ENCODE measurements around the gene VDAC2.

Gene VDAC2

GRCh38 chr10:75223507-75223906 is 12.9 kb downstream of the VDAC2 start:
- no peak overlapping the region for H3K4me3 ChIP-seq (ENCODE audit: low read depth in 1 of 2, low read length in 1 of 2)
- TF ChIP-seq, protein P1, sequence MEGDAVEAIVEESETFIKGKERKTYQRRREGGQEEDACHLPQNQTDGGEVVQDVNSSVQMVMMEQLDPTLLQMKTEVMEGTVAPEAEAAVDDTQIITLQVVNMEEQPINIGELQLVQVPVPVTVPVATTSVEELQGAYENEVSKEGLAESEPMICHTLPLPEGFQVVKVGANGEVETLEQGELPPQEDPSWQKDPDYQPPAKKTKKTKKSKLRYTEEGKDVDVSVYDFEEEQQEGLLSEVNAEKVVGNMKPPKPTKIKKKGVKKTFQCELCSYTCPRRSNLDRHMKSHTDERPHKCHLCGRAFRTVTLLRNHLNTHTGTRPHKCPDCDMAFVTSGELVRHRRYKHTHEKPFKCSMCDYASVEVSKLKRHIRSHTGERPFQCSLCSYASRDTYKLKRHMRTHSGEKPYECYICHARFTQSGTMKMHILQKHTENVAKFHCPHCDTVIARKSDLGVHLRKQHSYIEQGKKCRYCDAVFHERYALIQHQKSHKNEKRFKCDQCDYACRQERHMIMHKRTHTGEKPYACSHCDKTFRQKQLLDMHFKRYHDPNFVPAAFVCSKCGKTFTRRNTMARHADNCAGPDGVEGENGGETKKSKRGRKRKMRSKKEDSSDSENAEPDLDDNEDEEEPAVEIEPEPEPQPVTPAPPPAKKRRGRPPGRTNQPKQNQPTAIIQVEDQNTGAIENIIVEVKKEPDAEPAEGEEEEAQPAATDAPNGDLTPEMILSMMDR (IDR thresholded peaks at IDR 0.05), result no peak
- H3K36me3 ChIP-seq, result peaks cover 87% of the 10 kb centered on the region
- H3K4me1 ChIP-seq (ENCODE audit: control insufficient read depth in 1 of 2, insufficient read depth in 1 of 2, low read depth in 1 of 2, low read length in 1 of 2), result no peaks in the 10 kb centered on the region
- H3K27me3 ChIP-seq, result no peaks in the 10 kb centered on the region
- no peaks in the 10 kb centered on the region for H3K9me3 ChIP-seq
- H3K27ac ChIP-seq, result no peak overlapping the region

GRCh38 chr10:75226095-75226494 is 15.5 kb downstream of the VDAC2 start:
- no peak overlapping the region for H3K4me3 ChIP-seq (ENCODE audit: low read depth in 1 of 2, low read length in 1 of 2)
- no peaks in the 10 kb centered on the region for H3K9me3 ChIP-seq
- H3K27ac ChIP-seq, result no peak overlapping the region
- no peaks in the 10 kb centered on the region for H3K27me3 ChIP-seq
- TF ChIP-seq, protein P1 (IDR thresholded peaks at IDR 0.05), result no peak
- H3K4me1 ChIP-seq (ENCODE audit: control insufficient read depth in 1 of 2, insufficient read depth in 1 of 2, low read depth in 1 of 2, low read length in 1 of 2), result peaks cover 0 to 3% of the 10 kb centered on the region in 2 experiments
- H3K36me3 ChIP-seq, result peaks cover 74% of the 10 kb centered on the region

DNA sequence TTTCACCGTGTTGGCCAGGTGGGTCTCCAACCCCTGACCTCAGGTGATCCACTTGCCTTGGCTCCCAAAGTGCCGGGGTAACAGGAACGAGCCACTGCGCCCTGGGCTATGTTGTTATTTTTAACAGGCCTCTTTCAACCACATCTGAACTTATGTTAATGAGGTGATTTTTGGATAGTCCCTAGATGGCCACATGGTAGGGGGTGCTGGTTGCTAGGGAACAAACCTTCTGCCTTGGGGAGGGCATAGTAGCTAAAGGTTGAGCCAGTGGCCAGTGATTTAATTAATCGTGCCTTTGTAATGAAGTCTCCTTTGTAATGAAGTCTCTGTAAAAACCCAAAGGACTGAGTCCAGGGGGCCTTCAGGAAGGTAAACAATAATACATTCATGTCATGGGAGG is 16.1 kb downstream of the VDAC2 start:
- no peak overlapping the region for H3K27ac ChIP-seq
- no peaks in the 10 kb centered on the region for H3K27me3 ChIP-seq
- no peak overlapping the region for H3K4me3 ChIP-seq (ENCODE audit: low read depth in 1 of 2, low read length in 1 of 2)
- H3K36me3 ChIP-seq, result peaks cover 74% of the 10 kb centered on the region
- H3K9me3 ChIP-seq, result no peaks in the 10 kb centered on the region
- TF ChIP-seq, protein P1 (IDR thresholded peaks at IDR 0.05), result no peak
- peaks cover 0 to 3% of the 10 kb centered on the region in 2 experiments for H3K4me1 ChIP-seq (ENCODE audit: control insufficient read depth in 1 of 2, insufficient read depth in 1 of 2, low read depth in 1 of 2, low read length in 1 of 2)

DNA sequence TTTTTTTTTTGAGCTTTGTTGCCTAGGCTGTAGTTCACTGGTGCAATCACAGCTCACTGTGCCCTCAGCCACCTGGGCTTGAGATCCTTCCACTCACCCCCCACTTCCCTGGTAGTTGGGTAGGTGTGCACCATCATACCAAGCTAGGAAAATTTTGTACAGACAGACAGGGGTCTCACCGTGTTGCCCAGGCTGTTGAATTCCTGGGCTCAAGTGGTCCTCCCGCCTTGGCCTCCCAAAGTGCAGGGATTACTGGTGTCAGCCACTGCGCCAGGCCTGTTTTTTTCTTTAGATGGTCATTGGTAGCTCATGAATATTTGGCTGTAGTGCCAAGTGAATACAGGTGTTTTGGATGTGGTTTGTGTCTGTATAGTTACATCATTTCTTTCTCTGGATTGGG is 17.7 kb downstream of the VDAC2 start:
- no peaks in the 10 kb centered on the region for H3K9me3 ChIP-seq
- TF ChIP-seq, protein P1 (IDR thresholded peaks at IDR 0.05), result no peak
- no peak overlapping the region for H3K27ac ChIP-seq
- no peak overlapping the region for H3K4me3 ChIP-seq (ENCODE audit: low read depth in 1 of 2, low read length in 1 of 2)
- peaks cover under 1 to 3% of the 10 kb centered on the region in 2 experiments for H3K4me1 ChIP-seq (ENCODE audit: control insufficient read depth in 1 of 2, insufficient read depth in 1 of 2, low read depth in 1 of 2, low read length in 1 of 2)
- no peaks in the 10 kb centered on the region for H3K27me3 ChIP-seq
- peaks cover 65% of the 10 kb centered on the region for H3K36me3 ChIP-seq

GRCh38 chr10:75228834-75229233 is 18.2 kb downstream of the VDAC2 start:
- Histone ChIP-seq H3K27ac (no peak overlapping the region), H3K36me3 (peaks cover 59% of the 10 kb centered on the region), H3K4me1 (ENCODE audit: control insufficient read depth in 1 of 2, insufficient read depth in 1 of 2, low read depth in 1 of 2, low read length in 1 of 2) (peaks cover 6 to 8% of the 10 kb centered on the region in 2 experiments), H3K9me3 (no peaks in the 10 kb centered on the region), H3K4me3 (ENCODE audit: low read depth in 1 of 2, low read length in 1 of 2) (no peak overlapping the region), H3K27me3 (no peaks in the 10 kb centered on the region)
- TF ChIP-seq, protein P1 (IDR thresholded peaks at IDR 0.05), result no peak

- Histone ChIP-seq H3K27ac (peak overlapping the region; percentile 77), H3K9me3 (no peaks in the 10 kb centered on the region), H3K4me3 (ENCODE audit: low read depth in 1 of 2, low read length in 1 of 2) (no peak overlapping the region), H3K27me3 (no peaks in the 10 kb centered on the region), H3K4me1 (ENCODE audit: control insufficient read depth in 1 of 2, insufficient read depth in 1 of 2, low read depth in 1 of 2, low read length in 1 of 2) (peaks cover 15 to 16% of the 10 kb centered on the region in 2 experiments), H3K36me3 (peaks cover 49% of the 10 kb centered on the region)
- TF ChIP-seq, protein P1 (IDR thresholded peaks at IDR 0.05), result no peak
These were observed 19.4 kb downstream of the VDAC2 start for GRCh38 chr10:75229971-75230370.
